ENCODE results near the gene DIO3. TPM values are rescaled to one million over a fixed set of nuclear protein-coding genes. Genes with fewer than 3 reads are reported as not detected.

DIO3 gene
- total RNA-seq, 1 experiment from 2014 or later: 4.9 TPM

DNA sequence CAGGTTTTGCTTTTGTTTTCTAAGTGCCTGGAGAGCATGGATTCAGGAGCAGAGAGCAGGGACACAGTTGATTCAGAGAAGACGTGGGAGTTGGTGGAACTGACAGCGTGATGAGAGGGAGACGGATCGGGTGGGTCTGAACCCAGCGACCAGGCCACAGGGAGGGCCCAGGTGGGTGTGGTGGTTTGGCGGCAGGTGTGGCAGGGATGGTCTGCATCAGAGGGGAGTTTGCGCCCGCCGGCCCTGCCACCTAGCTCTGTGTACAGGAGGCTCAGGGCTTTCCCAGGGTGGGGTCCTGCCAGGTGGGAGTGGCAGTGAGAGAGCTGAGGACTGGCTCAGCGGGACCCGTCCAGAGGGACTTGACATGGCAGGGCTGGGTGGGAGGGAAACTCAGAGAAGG, 33.3 kb upstream of the DIO3 start:
- H3K4me3 ChIP-seq (ENCODE audit: low read length): no peak overlapping the region
- no peaks in the 10 kb centered on the region for H3K4me1 ChIP-seq (ENCODE audit: insufficient read depth, low read length)
- no peak for ATAC-seq
- no peaks in the 10 kb centered on the region for H3K36me3 ChIP-seq (ENCODE audit: low read depth, low read length)
- H3K27ac ChIP-seq (ENCODE audit: low read length): no peak overlapping the region
- no peak overlapping the region for H3K4me2 ChIP-seq (ENCODE audit: low read length)
- no peak overlapping the region for H2AFZ ChIP-seq (ENCODE audit: low read length)
- no peaks in the 10 kb centered on the region for H4K20me1 ChIP-seq (ENCODE audit: low read length)
- H3F3A ChIP-seq (ENCODE audit: low read length, unreplicated experiment): no peaks in the 10 kb centered on the region
- no peaks in the 10 kb centered on the region for H3K79me2 ChIP-seq (ENCODE audit: low read length)
- no peaks in the 10 kb centered on the region for H3K27me3 ChIP-seq (ENCODE audit: low read length)
- ChIA-PET CTCF (no interaction called here), POLR2A (ENCODE audit: unreplicated experiment) (no interaction called here)
- no peaks in the 10 kb centered on the region for H3K9me3 ChIP-seq (ENCODE audit: low read length)
- intact Hi-C loops (cut with micrococcal nuclease): no loop called here
- H3K9ac ChIP-seq (ENCODE audit: low read length): no peak overlapping the region
- DNase-seq: no peak
- no TSS peak for BruUV-seq (replicated peaks)
- no peak for TF ChIP-seq EZH2 (IDR thresholded peaks at IDR 0.05; ENCODE audit: low read length, unreplicated experiment)
- H3K9me2 ChIP-seq (replicated peaks; ENCODE audit: low read length): no peaks in the 10 kb centered on the region

DNA sequence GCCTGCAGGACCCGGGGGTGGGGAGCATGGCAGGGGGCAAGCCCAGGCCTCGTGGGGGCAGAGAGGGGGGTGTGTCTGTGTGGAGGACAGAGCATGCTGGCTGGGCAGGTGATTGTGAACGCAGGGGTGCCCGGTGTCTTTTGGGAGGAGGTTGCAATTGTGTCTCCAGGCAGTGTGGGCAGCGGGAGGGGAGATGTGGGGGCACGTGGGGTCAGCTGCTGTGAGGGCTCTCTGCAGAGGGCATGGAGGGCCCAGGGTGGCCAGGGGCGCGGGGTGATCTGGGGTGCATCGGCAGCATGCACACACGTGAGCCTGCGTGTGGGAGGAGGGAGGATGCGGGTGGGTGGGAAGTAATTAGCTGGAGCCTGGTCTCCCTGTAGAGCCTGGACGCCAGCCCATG, 32.2 kb upstream of the DIO3 start:
- ChIA-PET CTCF (no interaction called here), POLR2A (ENCODE audit: unreplicated experiment) (no interaction called here)
- no peaks in the 10 kb centered on the region for H3F3A ChIP-seq (ENCODE audit: low read length, unreplicated experiment)
- no peak overlapping the region for H2AFZ ChIP-seq (ENCODE audit: low read length)
- H3K9ac ChIP-seq (ENCODE audit: low read length): no peak overlapping the region
- H3K4me2 ChIP-seq (ENCODE audit: low read length): no peak overlapping the region
- H3K79me2 ChIP-seq (ENCODE audit: low read length): no peaks in the 10 kb centered on the region
- H3K27me3 ChIP-seq (ENCODE audit: low read length): no peaks in the 10 kb centered on the region
- no peaks in the 10 kb centered on the region for H3K9me3 ChIP-seq (ENCODE audit: low read length)
- H3K27ac ChIP-seq (ENCODE audit: low read length): no peak overlapping the region
- TF ChIP-seq CTCF (conservative IDR thresholded peaks at IDR 0.05; ENCODE audit: low read depth, low read length) (no peak), EZH2phosphoT487 (IDR thresholded peaks at IDR 0.05; ENCODE audit: borderline replicate concordance, low read length) (no peak), EZH2 (IDR thresholded peaks at IDR 0.05; ENCODE audit: low read length, unreplicated experiment) (no peak)
- intact Hi-C loops (cut with micrococcal nuclease): no loop called here
- no peak overlapping the region for H3K4me3 ChIP-seq (ENCODE audit: low read length)
- no TSS peak for BruUV-seq (replicated peaks)
- H3K36me3 ChIP-seq (ENCODE audit: low read depth, low read length): no peaks in the 10 kb centered on the region
- H4K20me1 ChIP-seq (ENCODE audit: low read length): no peaks in the 10 kb centered on the region
- no peaks in the 10 kb centered on the region for H3K4me1 ChIP-seq (ENCODE audit: insufficient read depth, low read length)
- no peaks in the 10 kb centered on the region for H3K9me2 ChIP-seq (replicated peaks; ENCODE audit: low read length)
- no peak for ATAC-seq
- no peak for DNase-seq

DNA sequence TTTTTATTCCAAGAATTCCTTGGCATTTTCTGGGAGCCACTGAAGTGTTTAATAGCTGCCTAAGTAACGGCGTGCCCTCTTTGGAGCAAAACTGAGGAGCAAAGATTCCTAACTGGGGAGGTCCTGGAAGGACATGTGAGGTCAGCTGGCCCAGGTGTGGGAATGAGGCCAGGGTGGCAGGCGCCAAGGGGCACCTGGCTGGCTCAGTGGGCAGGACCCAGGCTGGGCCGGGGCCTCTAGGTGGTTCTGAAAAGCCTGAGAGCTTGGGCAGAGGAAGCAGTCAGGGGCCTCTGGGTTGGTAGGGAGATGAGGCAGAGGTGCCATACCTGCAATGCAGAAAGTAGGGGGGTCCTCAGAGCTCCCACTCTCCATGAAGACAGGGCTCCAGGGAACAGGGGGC, 27.1 kb upstream of the DIO3 start:
- Histone ChIP-seq H3K36me3 (ENCODE audit: low read depth, low read length) (no peaks in the 10 kb centered on the region), H3K9ac (ENCODE audit: low read length) (no peak overlapping the region), H3K4me3 (ENCODE audit: low read length) (no peak overlapping the region), H3K27me3 (ENCODE audit: low read length) (no peaks in the 10 kb centered on the region), H3K27ac (ENCODE audit: low read length) (no peak overlapping the region), H2AFZ (ENCODE audit: low read length) (no peak overlapping the region), H3K9me2 (replicated peaks; ENCODE audit: low read length) (no peaks in the 10 kb centered on the region), H4K20me1 (ENCODE audit: low read length) (no peaks in the 10 kb centered on the region), H3K79me2 (ENCODE audit: low read length) (no peaks in the 10 kb centered on the region), H3K4me1 (ENCODE audit: insufficient read depth, low read length) (no peaks in the 10 kb centered on the region), H3K9me3 (ENCODE audit: low read length) (no peaks in the 10 kb centered on the region), H3K4me2 (ENCODE audit: low read length) (no peak overlapping the region), H3F3A (ENCODE audit: low read length, unreplicated experiment) (no peaks in the 10 kb centered on the region)
- ChIA-PET POLR2A (ENCODE audit: unreplicated experiment) (no interaction called here), CTCF (no interaction called here)
- TF ChIP-seq EZH2phosphoT487 (IDR thresholded peaks at IDR 0.05; ENCODE audit: borderline replicate concordance, low read length) (no peak), CTCF (conservative IDR thresholded peaks at IDR 0.05; ENCODE audit: low read depth, low read length) (no peak), EZH2 (IDR thresholded peaks at IDR 0.05; ENCODE audit: low read length, unreplicated experiment) (no peak)
- ATAC-seq (no peak), DNase-seq (no peak)
- no TSS peak for BruUV-seq (replicated peaks)
- intact Hi-C loops (cut with micrococcal nuclease): no loop called here
